GM12878 (cell line): Measurements from ENCODE around the gene SYNM.

ENCODE experiments used
- ASH2L ChIP-seq: fragments of 300-600, 200-600 bp; sonication (generic); IDR thresholded peaks from 2 replicates; pipeline ENCODE4 v1.6.1; 2017; ENCODE audit warnings: low read depth, mild to moderate bottlenecking, borderline replicate concordance
- ATF3 ChIP-seq: IDR thresholded peaks from 2 replicates; pipeline ENCODE4 v1.6.1; 2011; ENCODE audit warnings: low read depth, mild to moderate bottlenecking, low read length, moderate library complexity, borderline replicate concordance; ENCODE audit errors: extremely low read depth
- CBX5 ChIP-seq: sonication (generic); IDR thresholded peaks from 2 replicates; pipeline ENCODE4 v1.6.1; 2016; ENCODE audit warnings: low read depth, moderate library complexity, mild to moderate bottlenecking, inconsistent platforms
- KAT2A ChIP-seq: conservative IDR thresholded peaks from 2 replicates; pipeline ENCODE4 v1.6.1; 2011; ENCODE audit warnings: low read depth, low read length; ENCODE audit not compliant: control insufficient read depth
- MXI1 ChIP-seq: fragments of 150-350 bp; IDR thresholded peaks from 2 replicates; pipeline ENCODE4 v1.6.1; 2011; ENCODE audit warnings: low read depth, mild to moderate bottlenecking, inconsistent platforms, low read length, improper control_type of control experiment
- POLR2A ChIP-seq: IDR thresholded peaks from 2 replicates; pipeline ENCODE4 v1.6.1; 2011; ENCODE audit warnings: low read depth, mild to moderate bottlenecking, low read length
- RELA ChIP-seq: fragments of 450-650 bp; IDR thresholded peaks from 2 replicates; pipeline ENCODE4 v1.8.0; 2014; ENCODE audit warnings: borderline replicate concordance; ENCODE audit not compliant: partially characterized antibody
- SIN3A ChIP-seq: IDR thresholded peaks from 2 replicates; pipeline ENCODE4 v1.6.1; 2012; ENCODE audit warnings: low read depth, low read length, improper control_type of control experiment
- YY1 ChIP-seq: IDR thresholded peaks from 2 replicates; pipeline ENCODE4 v1.6.1; 2011; ENCODE audit warnings: low read depth, mild to moderate bottlenecking, low read length
- ZNF384 ChIP-seq: IDR thresholded peaks from 2 replicates; pipeline ENCODE4 v1.6.1; 2012; ENCODE audit warnings: low read depth, mild to moderate bottlenecking, low read length, improper control_type of control experiment, borderline replicate concordance
- TF ChIP-seq, protein P1 (sequence below), 3 experiments: IDR thresholded peaks in 2 of 3; conservative IDR thresholded peaks in 1 of 3; 2 replicates each; pipeline ENCODE4 v1.5.1; 2011; ENCODE audit warnings: low read depth in 3 of 3, low read length in 3 of 3, mild to moderate bottlenecking in 3 of 3, control low read depth in 2 of 3, moderate library complexity in 2 of 3, inconsistent platforms in 1 of 3, mixed read lengths in 1 of 3; ENCODE audit not compliant: control insufficient read depth in 2 of 3, insufficient read depth in 1 of 3; ENCODE audit errors: extremely low read depth in 1 of 3

DNA sequence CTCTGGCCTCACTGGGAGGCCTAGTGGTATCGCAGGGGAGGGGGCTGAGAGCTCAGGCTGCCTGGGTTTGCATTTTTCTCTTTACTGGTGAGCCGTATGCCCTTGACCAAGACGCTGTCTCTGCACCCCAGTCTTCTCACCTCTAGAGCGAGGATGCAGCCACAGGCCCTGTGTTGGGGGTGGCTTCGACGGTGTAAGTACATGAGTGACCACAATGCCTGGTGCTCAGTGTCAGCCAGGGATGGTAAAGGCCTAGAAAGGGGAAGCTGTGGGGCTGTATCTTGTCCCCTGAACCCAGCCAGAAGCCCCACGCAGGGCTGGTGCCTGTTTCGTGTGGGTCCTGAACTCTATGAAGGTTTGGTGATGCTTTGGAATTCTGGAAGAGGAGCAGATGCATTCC is 19.8 kb downstream of the SYNM start:
- TF ChIP-seq YY1 (no peak), ATF3 (no peak), RELA (no peak), POLR2A (no peak), ASH2L (no peak), CBX5 (no peak), ZNF384 (no peak), SIN3A (no peak), KAT2A (no peak), MXI1 (no peak)
- TF ChIP-seq, protein P1, sequence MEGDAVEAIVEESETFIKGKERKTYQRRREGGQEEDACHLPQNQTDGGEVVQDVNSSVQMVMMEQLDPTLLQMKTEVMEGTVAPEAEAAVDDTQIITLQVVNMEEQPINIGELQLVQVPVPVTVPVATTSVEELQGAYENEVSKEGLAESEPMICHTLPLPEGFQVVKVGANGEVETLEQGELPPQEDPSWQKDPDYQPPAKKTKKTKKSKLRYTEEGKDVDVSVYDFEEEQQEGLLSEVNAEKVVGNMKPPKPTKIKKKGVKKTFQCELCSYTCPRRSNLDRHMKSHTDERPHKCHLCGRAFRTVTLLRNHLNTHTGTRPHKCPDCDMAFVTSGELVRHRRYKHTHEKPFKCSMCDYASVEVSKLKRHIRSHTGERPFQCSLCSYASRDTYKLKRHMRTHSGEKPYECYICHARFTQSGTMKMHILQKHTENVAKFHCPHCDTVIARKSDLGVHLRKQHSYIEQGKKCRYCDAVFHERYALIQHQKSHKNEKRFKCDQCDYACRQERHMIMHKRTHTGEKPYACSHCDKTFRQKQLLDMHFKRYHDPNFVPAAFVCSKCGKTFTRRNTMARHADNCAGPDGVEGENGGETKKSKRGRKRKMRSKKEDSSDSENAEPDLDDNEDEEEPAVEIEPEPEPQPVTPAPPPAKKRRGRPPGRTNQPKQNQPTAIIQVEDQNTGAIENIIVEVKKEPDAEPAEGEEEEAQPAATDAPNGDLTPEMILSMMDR (IDR thresholded peaks at IDR 0.05 in 2 of 3, conservative IDR thresholded peaks at IDR 0.05 in 1 of 3; ENCODE audit: control insufficient read depth in 2 of 3, extremely low read depth in 1 of 3, insufficient read depth in 1 of 3, low read depth in 3 of 3, low read length in 3 of 3) = no peak
